ENCODE measurements around the gene MTCL1. TPM values are rescaled to one million over a fixed set of nuclear protein-coding genes. Genes with fewer than 3 reads are reported as not detected.

The MTCL1 gene
- total RNA-seq, 1 experiment from 2014 or later = 11.2 TPM

DNA sequence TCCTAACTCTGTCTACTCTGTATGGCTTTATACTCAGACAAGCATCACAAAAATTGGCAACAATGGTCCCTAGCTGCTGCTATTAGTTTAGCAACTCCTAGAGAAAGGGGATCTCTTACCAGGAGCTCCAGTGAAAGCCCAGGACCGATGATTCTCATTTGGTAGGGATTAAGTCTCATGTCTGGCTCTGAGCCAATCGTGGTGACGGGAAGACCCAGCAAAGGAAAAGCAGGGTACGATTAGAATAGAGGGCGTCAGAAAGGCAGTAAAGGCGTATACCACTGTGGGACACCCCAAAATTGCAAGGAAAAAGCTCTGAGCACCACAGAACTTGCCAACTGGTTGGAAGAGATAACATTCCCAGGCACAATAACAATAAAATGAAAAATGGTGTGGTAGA, 129.5 kb downstream of the MTCL1 start:
- H3K27ac ChIP-seq (ENCODE audit: low read depth, low read length, poor library complexity, severe bottlenecking) = no peak overlapping the region
- BruUV-seq (replicated peaks) = no TSS peak
- peak; percentile 49 for DNase-seq (ENCODE audit: low spot score)
- ChIA-PET POLR2A (ENCODE audit: low non-redundant PET) (no interaction called here), CTCF (no interaction called here)
- H3K9me3 ChIP-seq (ENCODE audit: low read depth, low read length, poor library complexity, severe bottlenecking) = no peaks in the 10 kb centered on the region
- H3K4me1 ChIP-seq (ENCODE audit: insufficient read depth, low read length, poor library complexity, severe bottlenecking) = no peaks in the 10 kb centered on the region
- H3K27me3 ChIP-seq (replicated peaks; ENCODE audit: insufficient read depth, low read depth, low read length, poor library complexity) = no peaks in the 10 kb centered on the region
- H3K36me3 ChIP-seq (ENCODE audit: insufficient read depth, low read length, poor library complexity, severe bottlenecking) = no peaks in the 10 kb centered on the region
- intact Hi-C loops (cut with micrococcal nuclease; ENCODE audit: unreplicated experiment) = no loop called here
- H3K4me3 ChIP-seq (ENCODE audit: low read depth, low read length, poor library complexity, severe bottlenecking) = no peak overlapping the region
- TF ChIP-seq EZH2 (IDR thresholded peaks at IDR 0.05; ENCODE audit: borderline replicate concordance, low read depth, low read length, poor library complexity, severe bottlenecking) = no peak
- TF ChIP-seq, protein P1, sequence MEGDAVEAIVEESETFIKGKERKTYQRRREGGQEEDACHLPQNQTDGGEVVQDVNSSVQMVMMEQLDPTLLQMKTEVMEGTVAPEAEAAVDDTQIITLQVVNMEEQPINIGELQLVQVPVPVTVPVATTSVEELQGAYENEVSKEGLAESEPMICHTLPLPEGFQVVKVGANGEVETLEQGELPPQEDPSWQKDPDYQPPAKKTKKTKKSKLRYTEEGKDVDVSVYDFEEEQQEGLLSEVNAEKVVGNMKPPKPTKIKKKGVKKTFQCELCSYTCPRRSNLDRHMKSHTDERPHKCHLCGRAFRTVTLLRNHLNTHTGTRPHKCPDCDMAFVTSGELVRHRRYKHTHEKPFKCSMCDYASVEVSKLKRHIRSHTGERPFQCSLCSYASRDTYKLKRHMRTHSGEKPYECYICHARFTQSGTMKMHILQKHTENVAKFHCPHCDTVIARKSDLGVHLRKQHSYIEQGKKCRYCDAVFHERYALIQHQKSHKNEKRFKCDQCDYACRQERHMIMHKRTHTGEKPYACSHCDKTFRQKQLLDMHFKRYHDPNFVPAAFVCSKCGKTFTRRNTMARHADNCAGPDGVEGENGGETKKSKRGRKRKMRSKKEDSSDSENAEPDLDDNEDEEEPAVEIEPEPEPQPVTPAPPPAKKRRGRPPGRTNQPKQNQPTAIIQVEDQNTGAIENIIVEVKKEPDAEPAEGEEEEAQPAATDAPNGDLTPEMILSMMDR (conservative IDR thresholded peaks at IDR 0.05; ENCODE audit: low read depth, low read length) = no peak

DNA sequence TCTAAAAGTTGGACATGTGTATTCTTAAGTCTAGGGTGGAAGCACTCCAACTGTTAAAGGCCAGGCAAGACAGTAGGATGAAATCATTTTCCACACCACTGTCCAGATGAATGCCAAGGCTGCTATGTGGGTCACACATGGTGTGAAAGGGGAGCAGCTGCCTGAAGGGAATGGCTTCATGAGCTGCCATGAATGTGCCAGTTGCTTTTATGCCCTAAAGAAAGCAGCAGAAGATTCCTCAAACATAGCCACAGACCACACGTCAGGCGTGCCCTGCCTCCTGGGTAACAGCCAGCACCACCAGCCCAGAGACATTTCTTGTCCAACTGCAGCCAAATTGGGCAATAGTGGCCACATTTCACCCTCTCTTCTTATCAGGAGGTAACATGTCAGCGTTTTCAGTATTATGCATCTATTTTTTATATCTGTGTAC, 130.2 kb downstream of the MTCL1 start:
- Histone ChIP-seq H3K9me3 (ENCODE audit: low read depth, low read length, poor library complexity, severe bottlenecking) (no peaks in the 10 kb centered on the region), H3K36me3 (ENCODE audit: insufficient read depth, low read length, poor library complexity, severe bottlenecking) (no peaks in the 10 kb centered on the region), H3K4me1 (ENCODE audit: insufficient read depth, low read length, poor library complexity, severe bottlenecking) (no peaks in the 10 kb centered on the region), H3K27me3 (replicated peaks; ENCODE audit: insufficient read depth, low read depth, low read length, poor library complexity) (no peaks in the 10 kb centered on the region), H3K4me3 (ENCODE audit: low read depth, low read length, poor library complexity, severe bottlenecking) (no peak overlapping the region), H3K27ac (ENCODE audit: low read depth, low read length, poor library complexity, severe bottlenecking) (no peak overlapping the region)
- no peak for DNase-seq (ENCODE audit: low spot score)
- TF ChIP-seq, protein P1 (conservative IDR thresholded peaks at IDR 0.05; ENCODE audit: low read depth, low read length) = no peak
- no peak for TF ChIP-seq EZH2 (IDR thresholded peaks at IDR 0.05; ENCODE audit: borderline replicate concordance, low read depth, low read length, poor library complexity, severe bottlenecking)
- no TSS peak for BruUV-seq (replicated peaks)
- ChIA-PET CTCF (no interaction called here), POLR2A (ENCODE audit: low non-redundant PET) (no interaction called here)
- intact Hi-C loops (cut with micrococcal nuclease; ENCODE audit: unreplicated experiment) = no loop called here

DNA sequence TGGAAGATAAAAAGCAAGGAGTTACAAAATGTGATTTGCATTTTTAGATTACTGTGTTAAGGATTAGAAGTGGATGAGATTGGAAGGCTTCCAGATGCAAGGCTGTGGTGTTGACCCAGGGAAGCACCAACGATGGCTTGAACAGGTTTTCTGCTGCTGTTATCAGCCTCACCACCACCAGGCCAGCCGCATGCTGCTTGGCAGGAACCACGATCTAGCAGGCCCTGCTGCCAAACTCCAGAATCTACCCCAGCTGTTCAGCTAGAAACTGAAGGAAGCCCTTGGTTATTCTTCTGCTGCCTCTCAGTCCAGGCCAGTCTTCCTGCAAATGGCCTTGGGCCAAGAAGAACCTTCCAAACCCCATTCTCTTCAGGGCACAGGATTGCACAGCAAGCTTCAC, 133.9 kb downstream of the MTCL1 start:
- TF ChIP-seq, protein P1 (conservative IDR thresholded peaks at IDR 0.05; ENCODE audit: low read depth, low read length) = no peak
- TF ChIP-seq EZH2 (IDR thresholded peaks at IDR 0.05; ENCODE audit: borderline replicate concordance, low read depth, low read length, poor library complexity, severe bottlenecking) = no peak
- Histone ChIP-seq H3K36me3 (ENCODE audit: insufficient read depth, low read length, poor library complexity, severe bottlenecking) (no peaks in the 10 kb centered on the region), H3K9me3 (ENCODE audit: low read depth, low read length, poor library complexity, severe bottlenecking) (no peaks in the 10 kb centered on the region), H3K4me1 (ENCODE audit: insufficient read depth, low read length, poor library complexity, severe bottlenecking) (no peaks in the 10 kb centered on the region), H3K27ac (ENCODE audit: low read depth, low read length, poor library complexity, severe bottlenecking) (no peak overlapping the region), H3K4me3 (ENCODE audit: low read depth, low read length, poor library complexity, severe bottlenecking) (no peak overlapping the region), H3K27me3 (replicated peaks; ENCODE audit: insufficient read depth, low read depth, low read length, poor library complexity) (no peaks in the 10 kb centered on the region)
- POLR2A ChIA-PET (ENCODE audit: low non-redundant PET) = no interaction called here
- DNase-seq (ENCODE audit: low spot score) = no peak
- intact Hi-C loops (cut with micrococcal nuclease; ENCODE audit: unreplicated experiment) = no loop called here
- BruUV-seq (replicated peaks) = no TSS peak
- CTCF ChIA-PET = no interaction called here

Data from A673 (cell line).